GM18502 (cell line): ENCODE measurements around the gene GPR22.
A peak's percentile ranks its signal among the peaks of the same experiment; 100 is the strongest.

Experiments
- ATAC-seq: cut with Tn5 transposase; IDR thresholded peaks from one replicate; pipeline ENCODE4 v1.9.1; 2021; ENCODE audit warnings: mild to moderate bottlenecking; ENCODE audit not compliant: unreplicated experiment, poor library complexity

GPR22 gene, protein sequence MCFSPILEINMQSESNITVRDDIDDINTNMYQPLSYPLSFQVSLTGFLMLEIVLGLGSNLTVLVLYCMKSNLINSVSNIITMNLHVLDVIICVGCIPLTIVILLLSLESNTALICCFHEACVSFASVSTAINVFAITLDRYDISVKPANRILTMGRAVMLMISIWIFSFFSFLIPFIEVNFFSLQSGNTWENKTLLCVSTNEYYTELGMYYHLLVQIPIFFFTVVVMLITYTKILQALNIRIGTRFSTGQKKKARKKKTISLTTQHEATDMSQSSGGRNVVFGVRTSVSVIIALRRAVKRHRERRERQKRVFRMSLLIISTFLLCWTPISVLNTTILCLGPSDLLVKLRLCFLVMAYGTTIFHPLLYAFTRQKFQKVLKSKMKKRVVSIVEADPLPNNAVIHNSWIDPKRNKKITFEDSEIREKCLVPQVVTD

DNA sequence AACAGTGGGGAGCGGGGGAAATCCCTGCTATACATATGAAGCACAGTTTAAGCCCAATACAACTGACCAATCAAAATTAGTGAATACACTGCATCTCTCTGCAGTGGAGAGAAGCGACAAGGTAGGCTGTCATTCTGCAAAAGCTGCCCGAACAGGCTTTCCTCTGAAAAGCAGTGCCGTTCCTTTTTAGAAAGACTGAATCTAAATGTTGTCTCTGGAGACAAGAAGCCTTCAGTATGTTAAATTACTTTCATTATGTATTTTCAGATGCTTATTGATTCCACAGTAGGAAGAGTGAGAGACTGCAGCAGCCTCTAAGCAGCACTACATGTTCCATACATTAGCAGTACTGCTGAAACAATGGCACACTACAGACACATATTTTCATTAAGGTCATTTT, at the start of gene GPR22:
GPR22 (plus strand) TSS at position 129 of the 400 bp plus-strand sequence. CDS start 4,004 bp downstream, outside the sequence.
- no peak for ATAC-seq

DNA sequence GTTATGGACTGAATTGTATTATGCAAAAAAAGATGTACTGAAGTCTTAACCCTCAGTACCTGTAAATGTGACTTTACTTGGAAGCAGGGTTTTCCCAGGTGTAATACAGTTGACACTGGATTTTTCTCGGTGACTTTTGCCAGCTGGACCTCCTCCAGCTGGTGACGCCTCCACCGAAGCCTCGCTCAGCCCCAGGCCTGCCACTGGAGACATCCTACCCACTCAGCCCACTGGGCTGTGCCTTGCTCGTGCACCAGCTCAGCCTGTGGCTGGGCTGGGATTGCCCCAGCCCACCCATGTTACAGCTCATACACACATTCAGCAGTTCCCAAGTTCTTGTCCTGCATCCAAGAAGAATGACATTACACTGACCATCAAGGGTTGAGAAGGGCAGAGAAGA, 42.4 kb upstream of the GPR22 start:
- ATAC-seq, result no peak

DNA sequence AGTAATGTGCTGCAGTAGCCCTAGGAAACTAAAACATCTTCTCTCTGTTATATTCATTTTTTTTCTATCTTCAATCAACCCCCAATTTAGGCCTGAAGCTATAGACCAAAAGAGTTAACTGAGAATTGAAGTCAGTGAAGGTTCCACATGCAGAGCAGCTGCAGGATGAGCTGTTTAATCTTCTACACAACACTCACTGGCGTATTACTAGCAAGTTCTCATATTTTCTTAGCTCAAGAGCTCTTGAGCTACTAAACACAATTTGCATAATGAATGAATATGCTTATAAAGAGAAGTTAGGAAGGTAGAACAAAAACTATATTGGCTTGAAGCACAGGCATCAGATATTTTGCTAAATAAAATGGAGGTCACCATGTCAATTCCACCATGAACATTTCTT, 41.2 kb upstream of the GPR22 start:
- no peak for ATAC-seq

DNA sequence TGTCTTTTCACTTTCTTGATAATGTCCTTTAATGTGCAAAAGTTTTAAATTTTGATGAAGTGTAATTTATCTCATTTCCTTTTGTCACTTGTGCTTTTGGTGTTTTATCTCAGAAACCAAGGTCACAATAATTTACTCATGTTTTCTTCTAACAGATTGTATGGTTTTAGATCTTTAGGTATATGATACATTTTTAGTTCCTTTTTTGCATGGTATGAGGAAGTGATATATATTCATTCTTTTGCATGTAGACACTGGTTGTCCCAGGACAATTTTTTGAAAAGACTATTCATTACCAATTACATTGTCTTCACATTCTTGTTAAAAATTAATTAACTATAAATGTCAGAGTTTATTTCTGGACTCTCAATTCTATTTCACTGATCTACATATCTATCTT, 39.8 kb upstream of the GPR22 start:
- no peak for ATAC-seq

DNA sequence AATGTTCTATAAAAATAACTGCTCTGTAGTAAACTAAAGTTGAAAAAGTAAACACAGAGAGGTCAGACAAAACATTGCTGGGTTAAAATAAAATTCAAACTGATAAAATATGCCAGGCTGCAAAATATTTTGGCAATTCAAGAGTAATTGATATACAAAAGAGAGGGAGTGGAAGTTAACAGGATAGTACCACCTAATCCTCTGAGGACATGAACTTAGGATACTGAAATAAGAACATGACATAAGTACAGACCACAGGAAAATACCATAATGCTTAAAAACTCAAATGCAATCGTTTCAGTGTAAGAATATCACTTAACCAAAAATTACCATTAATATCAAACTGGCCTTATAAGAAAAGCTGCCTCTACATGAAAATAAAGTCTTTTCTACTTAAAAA, 37.6 kb upstream of the GPR22 start:
- no peak for ATAC-seq

DNA sequence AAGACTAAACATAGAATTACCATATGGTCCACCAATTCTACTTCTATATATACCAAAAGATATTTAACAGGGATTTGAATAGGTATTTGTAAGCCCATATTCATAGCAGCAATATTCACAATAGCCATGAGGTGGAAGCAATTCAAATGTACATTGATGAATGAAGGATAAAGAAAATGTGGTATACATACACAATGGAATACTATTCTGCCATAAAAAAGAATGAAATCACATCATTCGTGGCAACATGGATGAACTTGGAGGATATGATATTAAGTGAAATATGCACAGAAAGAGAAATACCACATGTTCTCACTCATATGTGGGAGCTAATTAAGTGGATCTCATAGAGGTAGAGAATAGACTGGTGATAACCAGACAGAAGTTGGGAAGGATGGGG, 34.1 kb upstream of the GPR22 start:
- no peak for ATAC-seq

DNA sequence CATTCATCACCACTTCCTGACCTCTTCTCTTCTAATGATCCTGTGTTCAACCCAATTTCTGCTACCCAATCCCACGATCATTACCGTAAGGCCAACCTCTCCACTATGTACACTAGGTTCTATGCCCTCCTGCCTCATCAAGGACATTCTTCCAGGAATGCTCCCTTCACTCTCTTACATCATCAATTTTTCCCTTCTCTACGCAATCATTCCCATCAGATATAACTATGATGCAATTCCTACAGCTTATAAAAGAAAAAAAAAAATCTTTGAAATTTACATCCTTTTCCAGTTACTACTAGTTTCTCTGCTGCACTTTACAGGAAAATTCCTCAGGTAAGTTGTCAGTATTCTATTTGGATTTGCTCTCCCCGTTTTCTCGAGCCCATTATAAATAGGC, 30.8 kb upstream of the GPR22 start:
- ATAC-seq, result no peak

DNA sequence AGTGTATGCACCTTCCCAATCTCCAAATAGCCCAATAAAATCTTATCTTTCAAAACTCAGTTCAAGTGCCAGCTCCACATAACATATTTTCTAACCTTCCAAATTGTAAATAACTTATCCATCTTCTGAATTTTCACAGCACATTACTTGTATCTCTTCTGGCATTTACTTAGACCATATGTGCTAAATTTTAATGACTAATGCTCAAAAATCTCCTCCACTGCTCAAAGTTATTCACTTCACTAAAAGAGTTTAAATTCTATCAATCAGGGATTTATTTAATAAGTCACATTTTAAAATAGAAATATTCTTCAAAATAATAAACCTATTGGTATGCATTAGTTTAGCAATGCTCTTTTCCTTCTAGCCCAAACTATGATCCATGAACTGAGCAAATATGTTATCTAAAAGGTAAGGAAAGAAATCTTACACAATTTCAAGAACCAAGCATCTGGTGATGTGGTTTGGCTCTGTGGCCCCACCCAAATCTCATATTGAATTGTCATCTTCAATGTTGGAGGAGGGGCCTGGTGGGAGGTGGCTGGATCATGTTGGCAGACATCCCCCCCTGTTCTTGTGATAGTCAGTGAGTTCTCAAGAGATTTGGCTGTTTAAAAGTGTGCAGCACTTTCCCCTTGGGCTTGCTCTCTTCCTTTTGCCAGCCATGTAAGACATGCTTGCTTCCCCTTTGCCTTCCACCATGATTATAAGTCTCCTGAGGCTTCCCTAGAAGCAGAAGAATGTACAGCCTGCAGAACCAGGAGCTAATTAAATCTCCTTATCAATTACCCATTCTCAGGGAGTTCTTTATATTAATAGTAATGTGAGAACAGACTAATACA, 28.1 kb upstream of the GPR22 start:
- ATAC-seq, result no peak

DNA sequence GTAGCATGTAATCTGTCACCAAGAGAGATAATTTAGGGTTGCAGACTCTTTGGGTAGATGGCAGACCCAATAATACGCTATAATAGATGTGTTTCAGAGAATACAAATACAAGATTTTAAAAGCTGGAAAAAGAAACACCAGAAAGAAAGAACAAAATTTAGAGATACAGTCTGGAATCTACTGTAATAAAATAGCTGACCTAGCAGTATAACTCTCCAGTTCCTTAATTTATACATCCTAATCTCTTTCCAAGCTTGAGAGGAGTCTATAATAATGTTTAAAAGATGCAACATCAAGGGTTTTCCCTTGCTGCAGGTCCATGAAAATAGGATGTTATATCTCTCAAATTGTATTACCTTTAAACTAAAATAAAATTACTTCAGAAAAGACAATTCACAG, 27.2 kb upstream of the GPR22 start:
- no peak for ATAC-seq

DNA sequence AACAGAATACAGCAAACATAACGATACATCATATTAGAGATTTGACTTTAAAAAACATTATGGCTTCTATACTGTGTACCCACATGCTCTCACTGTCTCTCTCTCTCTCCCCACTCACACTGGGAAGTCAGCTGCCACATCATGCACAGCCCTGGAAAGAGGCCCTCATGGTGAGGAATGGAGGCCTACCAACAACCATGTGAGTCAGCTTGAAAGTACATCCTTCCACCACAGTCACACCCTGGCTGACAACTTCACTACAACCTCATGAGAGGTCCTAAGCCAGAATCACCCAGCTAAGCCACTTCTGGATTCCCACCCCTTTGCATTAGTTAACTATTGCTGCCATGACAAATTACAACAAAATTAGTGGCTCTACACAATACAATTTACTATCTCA, 23.3 kb upstream of the GPR22 start:
- ATAC-seq, result no peak

DNA sequence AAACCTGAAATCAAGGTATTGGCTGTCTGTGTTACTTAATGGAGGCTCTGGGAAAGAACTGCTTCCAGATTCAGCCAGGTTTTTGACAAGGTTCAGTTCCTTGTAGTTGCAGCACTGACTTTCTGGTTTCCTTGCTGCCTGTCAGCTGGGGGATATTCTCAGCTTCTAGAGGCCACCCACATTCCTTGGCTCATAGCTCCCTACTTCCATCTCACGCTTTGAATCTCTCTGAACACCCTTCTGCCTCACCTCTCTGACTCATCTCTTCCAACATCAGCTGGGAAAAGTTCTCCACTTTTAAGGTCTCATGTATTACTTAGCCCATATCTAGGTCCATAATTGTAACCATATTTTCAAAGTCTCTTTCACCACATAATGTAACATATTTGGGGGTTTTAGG, 22.9 kb upstream of the GPR22 start:
- ATAC-seq, result no peak

DNA sequence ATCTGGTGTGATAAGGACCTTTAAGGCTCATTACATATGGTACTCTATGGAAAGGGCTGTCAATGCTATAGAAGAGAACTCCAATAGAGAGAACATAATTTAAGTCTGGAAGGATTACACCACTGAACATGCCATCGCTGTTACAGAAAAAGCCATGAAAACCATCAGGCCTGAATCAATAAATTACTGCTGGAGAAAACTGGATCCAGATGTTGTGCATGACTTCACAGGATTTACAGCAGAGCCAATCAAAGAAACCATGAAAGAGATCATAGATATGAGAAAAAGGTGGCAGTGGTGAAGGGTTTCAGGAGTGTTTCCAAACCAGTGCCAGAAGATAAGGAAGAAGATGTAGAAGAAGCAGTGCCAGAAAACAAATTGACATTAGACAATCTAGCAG, 18.9 kb upstream of the GPR22 start:
- no peak for ATAC-seq

DNA sequence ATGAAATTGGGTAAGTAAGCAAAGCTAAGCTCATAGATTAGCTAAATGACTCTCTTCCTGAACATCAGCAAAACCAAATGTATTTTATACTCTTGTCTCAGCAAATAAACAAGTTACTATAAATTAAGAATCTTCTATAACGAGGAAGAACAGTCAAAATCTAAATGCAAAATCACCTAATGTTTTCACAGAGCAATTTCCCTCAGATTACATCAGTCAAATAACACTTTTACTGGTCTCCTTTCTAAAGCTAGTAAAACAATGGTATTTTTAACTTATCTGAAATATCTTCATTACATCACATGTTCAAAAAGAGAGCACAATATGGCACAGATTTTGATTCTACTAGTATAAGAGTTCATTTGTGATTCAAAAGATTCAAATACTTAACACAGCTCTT, 16.5 kb upstream of the GPR22 start:
- no peak for ATAC-seq

DNA sequence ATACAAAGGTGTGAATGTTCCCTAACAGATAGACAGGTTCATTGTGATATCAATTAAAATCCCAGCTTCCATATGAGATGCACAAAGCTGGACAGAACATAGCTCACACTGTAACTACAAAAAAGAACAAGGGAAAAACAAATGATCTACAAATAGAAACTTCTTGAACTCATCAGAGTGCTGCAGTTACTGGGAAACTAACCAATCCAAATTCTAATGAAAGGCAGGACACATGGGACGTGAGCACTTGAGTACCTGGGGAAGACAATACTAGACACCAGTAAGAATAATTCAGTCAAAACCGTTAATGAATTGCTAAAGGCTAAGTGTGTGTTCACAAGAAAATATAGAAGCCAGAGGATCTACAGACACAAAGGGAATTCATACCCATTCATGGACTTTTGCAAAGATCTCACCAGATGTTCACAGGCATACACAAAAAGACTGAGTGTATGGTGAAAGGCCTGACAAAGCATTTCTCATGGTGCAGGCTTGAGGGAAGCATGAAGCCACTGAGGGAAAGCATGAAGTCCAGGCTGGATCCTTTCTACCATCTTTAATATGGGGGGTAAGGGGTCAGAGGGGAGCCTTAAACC, 7.8 kb upstream of the GPR22 start:
- no peak for ATAC-seq

DNA sequence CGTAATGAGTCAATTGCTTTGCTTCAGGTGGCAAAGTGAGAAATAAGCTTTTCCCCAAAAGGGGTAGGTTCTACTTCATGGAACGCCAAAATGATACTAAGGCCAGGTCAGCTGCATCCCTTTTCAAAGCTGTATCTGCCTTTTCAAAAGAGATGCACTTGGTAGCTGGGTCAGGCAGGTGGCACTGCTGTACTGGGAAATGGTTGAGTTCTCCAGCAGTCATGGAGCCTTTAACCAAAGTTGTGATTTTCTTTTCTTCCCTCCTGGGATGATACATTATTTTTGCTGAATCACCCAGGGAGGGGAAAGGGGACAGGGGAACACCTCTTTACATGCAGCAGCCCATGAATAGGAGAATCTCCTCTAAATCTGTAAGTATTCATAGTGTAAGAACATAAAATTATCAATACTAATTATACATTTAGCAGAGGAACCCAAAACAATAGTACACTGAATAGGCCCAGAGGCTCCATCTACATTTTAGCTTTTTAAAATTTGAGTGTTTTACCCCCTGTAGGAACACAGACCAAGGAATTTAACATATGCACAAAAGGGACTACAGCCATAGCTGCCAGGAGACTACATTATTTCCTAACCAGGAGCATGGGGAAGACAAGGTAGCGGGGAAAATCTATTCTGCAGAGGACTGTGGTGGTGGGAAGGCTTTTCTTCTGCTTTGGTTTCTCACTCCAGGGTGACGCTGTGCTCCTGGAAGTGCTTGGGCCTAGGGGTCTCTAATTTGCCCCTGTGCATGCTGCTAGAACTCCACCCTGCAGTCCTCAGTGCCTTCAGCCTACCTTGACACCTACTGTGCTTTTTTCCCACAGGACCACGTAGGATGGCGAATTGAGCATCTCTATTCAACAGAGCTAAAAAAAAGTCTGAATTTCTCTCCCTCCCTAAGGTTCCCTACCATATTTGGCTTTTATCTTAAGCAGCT, 6.4 kb upstream of the GPR22 start:
- peak; percentile 48 for ATAC-seq

DNA sequence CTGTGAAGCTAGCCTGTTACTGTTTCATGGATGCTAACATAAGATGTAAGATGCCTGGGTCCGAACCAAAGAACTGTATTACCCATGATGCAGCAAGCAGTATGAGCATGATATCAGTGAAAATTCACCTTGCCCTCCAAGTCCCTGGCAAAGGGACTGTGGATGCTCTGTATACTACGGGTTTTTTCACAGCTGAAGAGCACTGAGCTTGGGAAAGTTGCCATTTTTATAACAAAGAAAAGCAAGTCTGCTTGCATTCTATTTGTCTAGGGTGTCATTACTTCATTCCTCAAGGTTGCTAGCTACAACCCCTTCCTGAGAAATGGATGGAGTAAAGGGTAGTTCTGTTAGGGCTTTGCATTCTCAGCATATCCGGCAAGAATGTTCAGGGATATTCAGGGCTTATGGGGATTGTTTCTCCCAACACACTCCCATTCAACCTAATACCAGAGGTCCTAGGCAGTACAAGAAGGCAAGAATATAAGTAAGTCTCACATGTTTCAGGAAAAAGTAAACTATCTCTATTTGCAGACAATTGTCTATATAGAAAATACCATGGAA, 5.1 kb upstream of the GPR22 start:
- no peak for ATAC-seq

DNA sequence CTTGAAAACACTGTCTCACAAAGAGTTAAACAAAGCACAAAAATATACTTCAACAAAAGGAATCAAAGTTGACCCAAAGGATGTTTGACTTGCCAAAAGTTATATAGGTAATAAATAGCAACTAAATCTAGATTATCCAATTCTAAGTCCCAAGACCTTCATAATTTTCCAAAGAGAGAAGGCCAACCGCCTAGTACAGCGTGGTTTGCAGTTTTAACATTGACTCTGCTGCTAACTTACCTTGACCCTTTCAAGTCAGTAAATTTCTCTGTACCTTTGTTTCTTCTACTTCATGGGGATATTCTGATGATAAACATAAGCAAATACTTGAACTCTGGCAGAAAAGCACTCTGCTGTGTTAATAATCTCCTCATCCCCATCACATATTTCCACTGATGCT, 1.9 kb upstream of the GPR22 start:
- ATAC-seq, result no peak

DNA sequence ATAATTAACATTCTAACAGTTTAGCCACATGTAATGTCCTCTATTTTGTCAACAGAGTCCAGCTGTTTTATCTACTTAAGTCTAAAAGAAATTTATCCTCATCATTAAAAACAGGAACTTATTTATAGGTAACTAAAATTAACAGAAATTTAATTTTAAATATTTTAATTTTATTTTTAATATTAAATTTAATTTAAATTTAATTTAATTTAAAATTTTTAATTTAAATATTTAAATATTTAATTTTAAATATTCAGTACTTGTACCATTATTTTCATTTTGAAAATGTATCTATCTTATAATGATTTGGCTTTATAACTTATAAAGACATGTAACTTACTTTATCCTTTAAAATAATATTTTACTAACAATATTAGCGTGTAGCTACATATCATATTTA, 1.0 kb upstream of the GPR22 start:
- no peak for ATAC-seq

DNA sequence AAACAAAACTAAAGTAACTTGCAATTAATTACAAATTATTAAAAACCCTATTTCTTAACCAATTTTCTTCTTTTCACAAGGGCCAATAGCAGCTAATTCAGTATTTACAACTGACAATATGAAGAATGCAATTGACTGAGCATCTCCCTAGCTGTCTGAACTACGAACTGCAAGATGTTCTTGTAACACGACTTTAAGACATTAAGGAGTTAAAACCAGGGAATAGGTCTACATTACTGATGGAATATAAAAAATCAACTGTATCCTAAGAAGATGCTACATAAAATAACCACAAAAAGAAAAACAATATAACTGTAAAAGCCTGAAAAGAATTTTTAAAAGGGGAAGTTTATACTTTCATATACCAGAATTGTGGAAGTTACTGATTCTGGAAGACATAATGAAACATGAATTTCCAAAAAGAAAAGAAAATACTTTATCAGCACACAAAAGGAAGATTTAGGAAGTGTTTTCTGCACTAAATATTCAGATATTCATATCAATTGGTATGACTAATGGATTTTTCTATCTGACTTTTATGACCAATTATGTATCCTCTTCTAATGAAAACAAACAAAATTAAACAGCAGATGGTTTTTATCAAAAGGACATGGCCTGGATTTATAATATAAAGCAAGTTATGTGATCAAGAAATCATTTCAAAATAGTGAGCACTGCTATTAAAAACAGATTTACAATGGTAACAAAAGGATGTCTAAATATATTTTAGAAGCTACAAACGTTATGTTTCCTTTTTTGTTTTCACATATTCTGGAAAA, 1.6 kb downstream of the GPR22 start:
- no peak for ATAC-seq
